Measurements from ENCODE around the gene SAMD15.
A peak's percentile ranks its signal among the peaks of the same experiment; 100 is the strongest.
"Not testable (repeated sequence)": the region's sequence is repeated elsewhere in the genome, so short reads cannot be mapped to it uniquely, and the experiment has no call there.

Gene SAMD15

GRCh38 chr14:77376771-77377501, at the start of gene SAMD15, which contains the start of gene TMED8:
SAMD15 (plus strand) TSS chr14:77377379; CDS start chr14:77377419, 40 bp downstream.
TMED8 (minus strand) TSS chr14:77377094; CDS start chr14:77377053, 41 bp downstream.
- peak; percentile 89 for DNase-seq

GRCh38 chr14:77329872-77330271, 47.3 kb upstream of the SAMD15 start:
- DNase-seq = no peak

- no peak for DNase-seq
These were observed 41.6 kb upstream of the SAMD15 start for GRCh38 chr14:77335576-77335975.

- DNase-seq = not testable (repeated sequence)
These were observed 39.9 kb upstream of the SAMD15 start for GRCh38 chr14:77337255-77337654.

GRCh38 chr14:77337880-77338279, 39.3 kb upstream of the SAMD15 start:
- no peak for DNase-seq

GRCh38 chr14:77338302-77338701, 38.9 kb upstream of the SAMD15 start:
- no peak for DNase-seq

- DNase-seq = no peak
These were observed 37.8 kb upstream of the SAMD15 start for GRCh38 chr14:77339407-77339806.

- no peak for DNase-seq
These were observed 36.8 kb upstream of the SAMD15 start for GRCh38 chr14:77340389-77340788.

GRCh38 chr14:77342726-77343397, 34.3 kb upstream of the SAMD15 start:
- no peak for DNase-seq

GRCh38 chr14:77343662-77344061, 33.5 kb upstream of the SAMD15 start:
- no peak for DNase-seq

- no peak for DNase-seq
These were observed 32.7 kb upstream of the SAMD15 start for GRCh38 chr14:77344377-77344996.

GRCh38 chr14:77346495-77346894, 30.7 kb upstream of the SAMD15 start:
- DNase-seq = no peak

GRCh38 chr14:77347751-77348150, 29.4 kb upstream of the SAMD15 start:
- DNase-seq = no peak

- DNase-seq = no peak
These were observed 23.6 kb upstream of the SAMD15 start for GRCh38 chr14:77353469-77354141.

GRCh38 chr14:77355811-77356210, 21.4 kb upstream of the SAMD15 start:
- no peak for DNase-seq

- no peak for DNase-seq
These were observed 20.3 kb upstream of the SAMD15 start for GRCh38 chr14:77356899-77357298.

- no peak for DNase-seq
These were observed 17.6 kb upstream of the SAMD15 start for GRCh38 chr14:77359626-77360025.

- DNase-seq = no peak
These were observed 13.0 kb upstream of the SAMD15 start for GRCh38 chr14:77364146-77364545.

- no peak for DNase-seq
These were observed 7.9 kb upstream of the SAMD15 start for GRCh38 chr14:77369285-77369684.

- DNase-seq = no peak
These were observed 4.8 kb upstream of the SAMD15 start for GRCh38 chr14:77372304-77372841.

GRCh38 chr14:77375164-77375950, 1.8 kb upstream of the SAMD15 start:
- no peak for DNase-seq

Data from activated CD8-positive, alpha-beta memory T cell treated with anti-CD3 and anti-CD28 coated beads, Interleukin-2, amount 50 U/mL, for 48 hours (primary cell).